GM21529 (cell line): ENCODE data around the gene CCDC192.

Experiments used
- ATAC-seq: cut with Tn5 transposase; IDR thresholded peaks from one replicate; pipeline ENCODE4 v1.9.1; 2021; ENCODE audit not compliant: unreplicated experiment

CCDC192 gene

GRCh38 chr5:127805448-127805847 is 102.3 kb downstream of the CCDC192 start:
- no peak for ATAC-seq

- no peak for ATAC-seq
These were observed 103.6 kb downstream of the CCDC192 start for GRCh38 chr5:127806776-127807175.

- no peak for ATAC-seq
These were observed 106.3 kb downstream of the CCDC192 start for GRCh38 chr5:127809533-127809932.

- ATAC-seq: no peak
These were observed 106.8 kb downstream of the CCDC192 start for GRCh38 chr5:127810017-127810416.

GRCh38 chr5:127810707-127811490 is 107.7 kb downstream of the CCDC192 start:
- no peak for ATAC-seq

- no peak for ATAC-seq
These were observed 109.4 kb downstream of the CCDC192 start for GRCh38 chr5:127812570-127812969.

GRCh38 chr5:127813633-127814587 is 110.7 kb downstream of the CCDC192 start:
- no peak for ATAC-seq

GRCh38 chr5:127814588-127814973 is 111.4 kb downstream of the CCDC192 start:
- no peak for ATAC-seq

GRCh38 chr5:127820910-127821553 is 117.8 kb downstream of the CCDC192 start:
- ATAC-seq: peak; percentile 89

- ATAC-seq: no peak
These were observed 118.7 kb downstream of the CCDC192 start for GRCh38 chr5:127821896-127822295.

- no peak for ATAC-seq
These were observed 120.9 kb downstream of the CCDC192 start for GRCh38 chr5:127824126-127824525.

- ATAC-seq: no peak
These were observed 122.8 kb downstream of the CCDC192 start for GRCh38 chr5:127826011-127826410.

- ATAC-seq: no peak
These were observed 124.3 kb downstream of the CCDC192 start for GRCh38 chr5:127827451-127827850.

GRCh38 chr5:127830157-127830556 is 127.0 kb downstream of the CCDC192 start:
- no peak for ATAC-seq

- ATAC-seq: no peak
These were observed 127.8 kb downstream of the CCDC192 start for GRCh38 chr5:127830829-127831598.

- ATAC-seq: no peak
These were observed 128.9 kb downstream of the CCDC192 start for GRCh38 chr5:127832067-127832466.

GRCh38 chr5:127834094-127834531 is 130.9 kb downstream of the CCDC192 start:
- peak; percentile 47 for ATAC-seq

GRCh38 chr5:127834554-127834953 is 131.4 kb downstream of the CCDC192 start:
- no peak for ATAC-seq

GRCh38 chr5:127838661-127839060 is 135.5 kb downstream of the CCDC192 start:
- ATAC-seq: no peak

GRCh38 chr5:127839072-127839471 is 135.9 kb downstream of the CCDC192 start:
- ATAC-seq: no peak
